ENCODE results near the gene GGA3. TPM values are rescaled to one million over a fixed set of nuclear protein-coding genes. Genes with fewer than 3 reads are reported as not detected.
A peak's percentile ranks its signal among the peaks of the same experiment; 100 is the strongest.
"Not testable (repeated sequence)": the region's sequence is repeated elsewhere in the genome, so short reads cannot be mapped to it uniquely, and the experiment has no call there.

GGA3 gene
- total RNA-seq, 6 donors from 2014 or later, result 32.3 to 139 (median 55.4) TPM

- Histone ChIP-seq H3K4me3 (no peak overlapping the region), H3K4me1 (no peaks in the 10 kb centered on the region), H3K27me3 (no peaks in the 10 kb centered on the region), H3K27ac (no peak overlapping the region), H3K9me3 (no peaks in the 10 kb centered on the region), H3K36me3 (peaks cover 28 to 88% (median 65%) of the 10 kb centered on the region in 4 donors)
- DNase-seq, result no peak
- TF ChIP-seq POLR2A (IDR thresholded peaks at IDR 0.05), result no peak
- TF ChIP-seq CTCF (IDR thresholded peaks at IDR 0.05), result no peak
- TF ChIP-seq POLR2AphosphoS5 (IDR thresholded peaks at IDR 0.05), result no peak
- no peak for TF ChIP-seq EP300 (IDR thresholded peaks at IDR 0.05)
- 81 to 96% methylated on average over 6 of the region's 6 CpGs for WGBS, 2 donors
- no peak for ATAC-seq (ENCODE audit: low FRiP score in 2 of 2)
Measured at GRCh38 chr17:75218131-75218530, 43.3 kb downstream of the GGA3 start.

- TF ChIP-seq POLR2AphosphoS5 (IDR thresholded peaks at IDR 0.05) (no peak), POLR2A (IDR thresholded peaks at IDR 0.05) (no peak), CTCF (IDR thresholded peaks at IDR 0.05) (no peak), EP300 (IDR thresholded peaks at IDR 0.05) (no peak)
- peaks cover 13 to 56% (median 42%) of the 10 kb centered on the region in 4 donors for H3K36me3 ChIP-seq
- H3K4me3 ChIP-seq, result no peak overlapping the region
- H3K4me1 ChIP-seq, result peaks cover 18 to 32% (median 25%) of the 10 kb centered on the region in 4 donors
- ATAC-seq (ENCODE audit: low FRiP score in 2 of 2) (no peak), DNase-seq (no peak)
- H3K27ac ChIP-seq, result no peak overlapping the region
- WGBS, 2 donors, result 82 to 90% methylated on average over 3 of the region's 3 CpGs
- no peaks in the 10 kb centered on the region for H3K9me3 ChIP-seq
- H3K27me3 ChIP-seq, result no peaks in the 10 kb centered on the region
Measured at GRCh38 chr17:75209061-75209460, 52.3 kb downstream of the GGA3 start.

- H3K4me1 ChIP-seq, result peaks cover 18 to 32% (median 25%) of the 10 kb centered on the region in 4 donors
- DNase-seq (no peak), ATAC-seq (ENCODE audit: low FRiP score in 2 of 2) (no peak)
- H3K27ac ChIP-seq, result no peak overlapping the region
- peaks cover 11 to 47% (median 35%) of the 10 kb centered on the region in 4 donors for H3K36me3 ChIP-seq
- H3K9me3 ChIP-seq, result no peaks in the 10 kb centered on the region
- no peak for TF ChIP-seq POLR2AphosphoS5 (IDR thresholded peaks at IDR 0.05)
- TF ChIP-seq CTCF (IDR thresholded peaks at IDR 0.05), result no peak
- no peak for TF ChIP-seq EP300 (IDR thresholded peaks at IDR 0.05)
- no peak for TF ChIP-seq POLR2A (IDR thresholded peaks at IDR 0.05)
- no peak overlapping the region for H3K4me3 ChIP-seq
- no peaks in the 10 kb centered on the region for H3K27me3 ChIP-seq
- WGBS, 2 donors, result 89 to 94% methylated on average over 9 of the region's 9 CpGs
Measured at GRCh38 chr17:75208161-75208560, 53.2 kb downstream of the GGA3 start.

GRCh38 chr17:75207760-75208159 is 53.6 kb downstream of the GGA3 start:
- Histone ChIP-seq H3K4me3 (no peak overlapping the region), H3K27ac (no peak overlapping the region), H3K36me3 (peaks cover 10 to 43% (median 31%) of the 10 kb centered on the region in 4 donors), H3K9me3 (no peaks in the 10 kb centered on the region), H3K4me1 (peaks cover 18 to 32% (median 25%) of the 10 kb centered on the region in 4 donors), H3K27me3 (no peaks in the 10 kb centered on the region)
- ATAC-seq (ENCODE audit: low FRiP score in 2 of 2), result no peak
- TF ChIP-seq EP300 (IDR thresholded peaks at IDR 0.05) (no peak), POLR2AphosphoS5 (IDR thresholded peaks at IDR 0.05) (no peak), POLR2A (IDR thresholded peaks at IDR 0.05) (no peak), CTCF (IDR thresholded peaks at IDR 0.05) (no peak)
- WGBS, 2 donors, result 83 to 84% methylated on average over 12 of the region's 12 CpGs
- no peak for DNase-seq

- not testable (repeated sequence) for ATAC-seq (ENCODE audit: low FRiP score in 2 of 2); H3K27ac ChIP-seq; DNase-seq; H3K27me3 ChIP-seq; H3K9me3 ChIP-seq
- Histone ChIP-seq H3K4me3 (peak overlapping the region in 2 of 4 donors; percentile 65 to 82), H3K36me3 (peaks cover 6 to 37% (median 25%) of the 10 kb centered on the region in 4 donors), H3K4me1 (peaks cover 18 to 32% (median 25%) of the 10 kb centered on the region in 4 donors)
- 84 to 85% methylated on average over 8 of the region's 8 CpGs for WGBS, 2 donors
Measured at GRCh38 chr17:75207050-75207407, 54.4 kb downstream of the GGA3 start.
